AG04449 (cell line): ENCODE results near the gene CLRN1.

Source experiments
- CTCF ChIA-PET: fragments of 350-600 bp; formaldehyde crosslinking; extraction: SDS; loops from one replicate; lab custom pipeline; 2021; ENCODE audit warnings: antibody characterized with exemption; lab: Yijun Ruan, JAX
- POLR2A ChIA-PET: fragments of 400-600, 350-600 bp; formaldehyde crosslinking; extraction: SDS; loops from one replicate; lab custom pipeline; 2020; ENCODE audit warnings: antibody characterized with exemption, inconsistent platforms; lab: Yijun Ruan, JAX
- DNase-seq: peaks from one replicate; pipeline ENCODE4 v3.0.0-alpha.2; 2010; ENCODE audit warnings: low read depth, low spot score
- H3K4me3 ChIP-seq: 2 replicates; pipeline ENCODE4 v1.5.1; 2011; ENCODE audit warnings: low read depth, mild to moderate bottlenecking, control low read depth, low read length
- CTCF ChIP-seq: IDR thresholded peaks from one replicate; pipeline ENCODE4 v1.5.1; 2011; ENCODE audit warnings: mild to moderate bottlenecking, moderate library complexity, low read length, control low read depth, inconsistent platforms; ENCODE audit not compliant: insufficient read depth; ENCODE audit errors: missing control alignments

Gene CLRN1

DNA sequence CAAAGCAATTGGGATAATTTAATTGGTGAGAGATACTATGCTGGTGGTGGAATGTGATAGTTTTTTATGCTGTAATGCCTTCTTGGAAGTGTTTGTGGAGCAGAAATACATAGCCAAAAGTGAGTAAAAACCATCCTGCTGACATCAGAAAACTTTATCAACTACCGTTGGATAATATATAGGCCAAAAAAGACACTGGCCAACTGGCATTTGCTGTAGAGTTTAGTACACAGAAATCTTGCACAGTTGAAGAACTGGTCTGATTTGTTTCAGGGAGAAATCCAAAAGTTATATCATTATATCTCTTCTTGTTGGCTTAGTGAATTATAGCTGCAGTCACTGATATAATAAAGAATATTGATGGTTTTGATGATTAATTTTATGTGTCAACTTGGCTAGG is 66.8 kb downstream of the CLRN1 start:
- CTCF ChIA-PET = no interaction called here
- DNase-seq = no peak
- POLR2A ChIA-PET = no interaction called here
- no peak for TF ChIP-seq CTCF
- no peak overlapping the region for H3K4me3 ChIP-seq

DNA sequence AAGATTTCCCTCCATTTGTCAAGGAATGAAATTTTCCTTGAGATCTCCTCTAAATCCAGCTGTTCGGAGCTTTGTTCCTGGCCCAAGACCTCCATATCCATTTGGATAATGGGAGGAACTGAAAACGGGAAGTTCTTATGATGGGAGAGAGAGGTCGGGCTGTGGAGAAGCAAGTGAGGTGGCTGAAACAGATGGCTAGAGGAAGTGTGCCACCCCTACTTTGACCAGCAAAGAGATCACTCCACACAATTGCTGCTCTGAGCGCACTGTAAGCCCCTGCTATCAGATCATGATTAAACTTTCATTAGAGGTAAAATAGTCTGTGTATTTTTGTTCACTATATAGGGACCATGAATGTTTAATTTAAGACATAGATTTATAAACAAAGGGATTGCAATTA is 67.2 kb downstream of the CLRN1 start, which contains the start of gene MINDY4B:
Gene MINDY4B (minus strand): TSS at position 101 of the 400 bp plus-strand sequence. CDS start 0 bp downstream, at position 101.
- TF ChIP-seq CTCF = no peak
- ChIA-PET POLR2A (no interaction called here), CTCF (no interaction called here)
- no peak within 1 kb of the TSS for H3K4me3 ChIP-seq
- DNase-seq = no peak

DNA sequence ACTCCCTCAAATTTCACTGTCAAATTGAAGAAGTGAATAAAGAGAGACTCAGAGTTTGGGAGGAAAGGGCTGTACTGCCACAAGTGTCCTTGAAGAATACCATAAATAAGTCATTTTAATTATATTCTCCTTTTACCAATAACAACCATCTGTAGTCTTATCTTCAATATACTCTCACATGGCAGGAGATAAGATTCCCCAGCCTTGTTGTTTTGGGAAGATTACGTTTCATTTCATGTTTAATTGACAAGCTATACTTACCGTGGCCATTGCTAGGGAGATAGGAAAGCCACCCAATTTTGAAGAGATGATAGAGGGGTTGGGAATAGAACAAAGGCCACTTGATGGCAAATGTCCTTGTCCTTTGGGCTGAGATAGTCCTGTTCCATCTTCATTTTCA is 69.5 kb downstream of the CLRN1 start:
- no peak overlapping the region for H3K4me3 ChIP-seq
- TF ChIP-seq CTCF = no peak
- ChIA-PET CTCF (no interaction called here), POLR2A (no interaction called here)
- DNase-seq = no peak

DNA sequence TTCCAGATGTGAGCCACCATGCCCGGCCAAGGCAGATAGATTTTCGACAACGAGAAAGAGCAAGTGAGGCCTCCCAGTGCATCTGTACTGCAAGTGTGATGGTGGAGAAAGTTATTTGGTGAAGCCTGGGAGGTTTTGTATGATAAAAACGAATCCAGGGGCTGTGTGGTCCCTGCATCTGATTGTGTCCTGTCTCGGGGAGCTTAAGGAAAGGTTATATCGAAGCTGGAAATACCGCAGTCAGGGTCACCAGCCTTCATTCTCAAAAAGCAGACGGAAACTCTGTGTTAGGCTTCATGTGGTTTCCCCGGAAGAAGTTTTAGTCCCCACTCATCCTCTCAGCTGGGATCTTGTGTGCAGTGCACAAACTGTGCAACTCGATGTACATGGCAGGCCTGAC is 70.7 kb downstream of the CLRN1 start:
- POLR2A ChIA-PET = no interaction called here
- CTCF ChIA-PET = no interaction called here
- TF ChIP-seq CTCF = no peak
- H3K4me3 ChIP-seq = no peak overlapping the region
- DNase-seq = no peak

DNA sequence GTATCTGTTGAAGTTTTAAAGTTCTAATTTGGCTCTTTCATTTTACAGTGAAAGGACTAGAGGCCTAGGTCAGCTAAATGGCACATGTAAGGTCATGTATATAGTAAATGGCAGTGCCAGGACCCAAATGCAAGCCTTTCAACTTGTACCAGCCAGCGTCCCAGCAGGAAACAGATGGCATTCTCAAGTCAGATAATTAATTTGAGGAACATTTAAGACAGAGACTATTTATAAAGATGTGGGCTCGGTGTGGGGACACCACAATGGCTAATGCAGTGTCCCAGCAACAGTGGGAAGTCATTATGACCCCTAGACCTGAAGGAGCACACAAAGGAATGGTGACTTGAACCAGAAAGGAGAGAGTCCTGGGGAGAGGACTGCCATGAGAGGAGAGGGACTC is 73.4 kb downstream of the CLRN1 start:
- ChIA-PET POLR2A (no interaction called here), CTCF (no interaction called here)
- H3K4me3 ChIP-seq = no peak overlapping the region
- TF ChIP-seq CTCF = no peak
- no peak for DNase-seq

DNA sequence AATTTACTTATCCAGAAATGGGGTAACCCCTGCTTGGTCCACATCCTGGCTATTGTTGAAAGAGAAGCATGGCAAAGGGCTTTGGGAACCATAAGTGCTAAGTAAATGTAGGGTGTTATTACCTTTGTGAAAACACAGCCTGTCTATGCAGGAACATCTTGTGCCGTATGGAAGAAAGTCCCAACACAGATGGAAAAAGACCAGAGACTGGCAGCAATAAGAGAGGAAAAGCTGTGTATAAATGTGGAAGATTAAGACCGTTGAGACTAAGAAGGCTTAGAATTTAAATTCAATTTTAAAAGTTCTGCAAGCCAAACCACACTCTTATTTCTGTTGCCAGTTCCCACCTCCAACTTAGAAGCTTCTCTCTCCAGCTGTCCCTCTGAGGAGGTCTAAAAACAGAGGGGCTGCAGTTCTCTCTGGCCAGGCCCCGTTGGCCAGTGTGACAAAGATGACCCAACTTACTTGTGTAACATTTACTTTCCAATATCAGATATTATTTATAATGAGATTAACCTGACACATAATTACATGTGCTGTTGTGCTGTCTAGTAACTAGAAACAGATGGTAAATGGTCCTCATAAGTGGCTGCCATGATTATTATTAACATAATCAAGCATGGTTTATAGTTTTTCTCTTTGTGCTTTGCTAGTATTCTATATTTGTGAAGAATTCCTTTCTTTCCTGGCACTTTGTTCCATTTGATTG is 74.3 kb downstream of the CLRN1 start:
- TF ChIP-seq CTCF = no peak
- ChIA-PET POLR2A (no interaction called here), CTCF (no interaction called here)
- H3K4me3 ChIP-seq = no peak overlapping the region
- DNase-seq = no peak
